DOHH2 (cell line): Measurements from ENCODE around the gene PRPSAP1.
"Not testable (repeated sequence)": the region's sequence is repeated elsewhere in the genome, so short reads cannot be mapped to it uniquely, and the experiment has no call there.

ENCODE experiments used
- H3F3A ChIP-seq: fragments of 200-600 bp; sonication (generic), shearing (Covaris generic); 2 replicates; pipeline ENCODE4 v1.6.0; 2016; ENCODE audit warnings: antibody characterized with exemption, mild to moderate bottlenecking; ENCODE audit not compliant: control insufficient read depth, insufficient read depth
- H3K27ac ChIP-seq: fragments of 200-600 bp; sonication (generic); 2 replicates; pipeline ENCODE4 v1.5.1; 2014; ENCODE audit warnings: low read depth, mild to moderate bottlenecking, low read length, moderate library complexity
- H3K27me3 ChIP-seq: fragments of 200-600 bp; sonication (generic); 2 replicates; pipeline ENCODE4 v1.6.1; 2014; ENCODE audit warnings: mild to moderate bottlenecking, low read length, mixed read lengths; ENCODE audit not compliant: control insufficient read depth
- H3K36me3 ChIP-seq: fragments of 200-600 bp; sonication (generic); 2 replicates; pipeline ENCODE4 v1.6.1; 2014; ENCODE audit warnings: mild to moderate bottlenecking, low read length, moderate library complexity, mixed read lengths; ENCODE audit not compliant: control insufficient read depth
- H3K4me1 ChIP-seq: fragments of 200-600 bp; sonication (generic); 2 replicates; pipeline ENCODE4 v1.6.1; 2014; ENCODE audit warnings: mild to moderate bottlenecking, low read length, mixed read lengths; ENCODE audit not compliant: control insufficient read depth
- H3K4me2 ChIP-seq: fragments of 200-600 bp; sonication (generic); 2 replicates; pipeline ENCODE4 v1.6.0; 2014; ENCODE audit warnings: mild to moderate bottlenecking, low read length, moderate library complexity
- H3K4me3 ChIP-seq: fragments of 200-600 bp; sonication (generic); 2 replicates; pipeline ENCODE4 v1.5.1; 2014; ENCODE audit warnings: mild to moderate bottlenecking, low read length, mixed read lengths
- H3K79me2 ChIP-seq: fragments of 200-600 bp; sonication (generic); 2 replicates; pipeline ENCODE4 v1.6.1; 2014; ENCODE audit warnings: mild to moderate bottlenecking, low read length, mixed read lengths; ENCODE audit not compliant: control insufficient read depth
- H3K9me2 ChIP-seq: fragments of 200-600 bp; sonication (generic); replicated peaks from 2 replicates; pipeline ENCODE4 v1.6.1; 2014; ENCODE audit warnings: mild to moderate bottlenecking, low read length, mixed read lengths; ENCODE audit not compliant: control insufficient read depth
- H3K9me3 ChIP-seq: fragments of 200-600 bp; sonication (generic); 2 replicates; pipeline ENCODE4 v1.6.1; 2014; ENCODE audit warnings: antibody characterized with exemption, low read length, mixed read lengths; ENCODE audit not compliant: control insufficient read depth, insufficient read depth
- H4K20me1 ChIP-seq: fragments of 200-600 bp; sonication (generic); 2 replicates; pipeline ENCODE4 v1.6.0; 2014; ENCODE audit warnings: low read depth, mild to moderate bottlenecking, antibody characterized with exemption, low read length, moderate library complexity; ENCODE audit not compliant: control insufficient read depth, insufficient read depth
- CTCF ChIP-seq: fragments of 200-600 bp; sonication (generic); IDR thresholded peaks from one replicate; pipeline ENCODE4 v1.5.1; 2014; ENCODE audit warnings: antibody characterized with exemption, mild to moderate bottlenecking, low read depth, low read length; ENCODE audit not compliant: poor library complexity, severe bottlenecking
- EZH2phosphoT487 ChIP-seq: fragments of 200-600 bp; sonication (generic); IDR thresholded peaks from 2 replicates; pipeline ENCODE4 v1.6.1; 2017; ENCODE audit warnings: borderline replicate concordance, mild to moderate bottlenecking, antibody characterized with exemption, low read length, moderate library complexity, mixed read lengths

The PRPSAP1 gene

DNA sequence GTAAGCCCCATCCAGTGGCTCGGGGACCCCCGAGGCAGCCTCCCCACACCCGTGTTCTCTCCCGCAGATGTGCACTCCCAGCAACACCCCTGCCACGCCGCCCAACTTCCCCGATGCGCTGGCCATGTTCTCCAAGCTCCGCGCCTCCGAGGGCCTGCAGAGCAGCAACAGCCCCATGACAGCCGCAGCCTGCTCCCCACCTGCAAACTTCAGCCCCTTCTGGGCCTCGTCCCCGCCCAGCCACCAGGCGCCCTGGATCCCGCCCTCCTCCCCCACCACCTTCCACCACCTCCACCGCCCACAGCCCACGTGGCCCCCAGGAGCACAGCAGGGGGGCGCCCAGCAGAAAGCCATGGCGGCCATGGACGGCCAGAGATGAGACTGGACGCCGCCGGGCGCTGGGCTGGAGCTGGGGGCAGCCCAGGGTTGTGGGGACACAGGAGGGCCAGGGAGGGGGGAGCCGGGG is 83.6 kb downstream of the PRPSAP1 start:
- Histone ChIP-seq H3K4me3 (peak overlapping the region; percentile 88), H3K36me3 (peaks cover 51% of the 10 kb centered on the region), H3K4me1 (peaks cover 71% of the 10 kb centered on the region), H3K9me2 (no peaks in the 10 kb centered on the region), H3K27me3 (no peaks in the 10 kb centered on the region), H3K79me2 (peaks cover 57% of the 10 kb centered on the region), H3K9me3 (no peaks in the 10 kb centered on the region), H3K4me2 (peak overlapping the region; percentile 81), H3F3A (peaks cover 21% of the 10 kb centered on the region), H4K20me1 (no peaks in the 10 kb centered on the region), H3K27ac (peak overlapping the region; percentile 91)
- TF ChIP-seq CTCF (no peak), EZH2phosphoT487 (no peak)

- H3K27me3 ChIP-seq: no peaks in the 10 kb centered on the region
- H3K27ac ChIP-seq: peak overlapping the region; percentile 91
- TF ChIP-seq EZH2phosphoT487 (no peak), CTCF (no peak)
- H3K9me2 ChIP-seq: no peaks in the 10 kb centered on the region
- H3K79me2 ChIP-seq: peaks cover 57% of the 10 kb centered on the region
- H3K4me2 ChIP-seq: peak overlapping the region; percentile 81
- H3K36me3 ChIP-seq: peaks cover 51% of the 10 kb centered on the region
- peaks cover 25% of the 10 kb centered on the region for H3F3A ChIP-seq
- peaks cover 74% of the 10 kb centered on the region for H3K4me1 ChIP-seq
- H4K20me1 ChIP-seq: no peaks in the 10 kb centered on the region
- H3K4me3 ChIP-seq: peak overlapping the region; percentile 88
- no peaks in the 10 kb centered on the region for H3K9me3 ChIP-seq
Measured at GRCh38 chr17:76268991-76269981, 84.4 kb downstream of the PRPSAP1 start.

- Histone ChIP-seq H3F3A (peaks cover 30% of the 10 kb centered on the region), H3K36me3 (peaks cover 51% of the 10 kb centered on the region), H3K4me3 (peak overlapping the region; percentile 88)
Measured at GRCh38 chr17:76268015-76268749, 85.5 kb downstream of the PRPSAP1 start.

DNA sequence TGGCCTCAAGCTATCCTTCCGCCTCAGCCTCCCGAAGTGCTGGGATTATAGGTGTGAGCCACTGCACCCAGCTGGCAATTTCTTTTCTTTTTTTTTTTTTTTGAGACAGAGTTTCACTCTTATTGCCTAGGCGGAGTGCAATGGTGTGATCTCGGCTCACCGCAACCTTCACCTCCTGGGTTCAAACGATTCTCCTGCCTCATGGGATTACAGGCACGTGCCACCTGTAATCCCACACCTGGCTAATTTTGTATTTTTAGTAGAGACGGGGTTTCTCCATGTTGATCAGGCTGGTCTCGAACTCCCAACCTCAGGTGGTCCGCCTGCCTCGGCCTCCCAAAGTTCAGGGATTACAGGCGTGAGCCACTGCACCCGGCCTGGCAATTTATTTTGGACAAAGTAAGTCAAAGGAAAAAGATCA is 86.1 kb downstream of the PRPSAP1 start:
- Histone ChIP-seq H3K4me1 (peaks cover 81% of the 10 kb centered on the region), H3K79me2 (peaks cover 57% of the 10 kb centered on the region)
- H4K20me1 ChIP-seq: not testable (repeated sequence)

More at GRCh38 chr17:76268015-76268749, 85.5 kb downstream of the PRPSAP1 start:
- Histone ChIP-seq H3K4me2 (peak overlapping the region; percentile 81), H3K27me3 (no peaks in the 10 kb centered on the region), H3K4me1 (peaks cover 81% of the 10 kb centered on the region), H3K9me3 (no peaks in the 10 kb centered on the region), H4K20me1 (no peaks in the 10 kb centered on the region), H3K9me2 (no peaks in the 10 kb centered on the region), H3K79me2 (peaks cover 57% of the 10 kb centered on the region), H3K27ac (peak overlapping the region; percentile 91)
- TF ChIP-seq EZH2phosphoT487 (no peak), CTCF (no peak)

More for the DNA sequence above, 86.1 kb downstream of the PRPSAP1 start:
- H3F3A ChIP-seq: peaks cover 29% of the 10 kb centered on the region
- H3K4me2 ChIP-seq: peak overlapping the region; percentile 81
- not testable (repeated sequence) for H3K27me3 ChIP-seq, H3K9me3 ChIP-seq, H3K9me2 ChIP-seq
- H3K4me3 ChIP-seq: peak overlapping the region; percentile 88
- peak overlapping the region; percentile 91 for H3K27ac ChIP-seq
- peaks cover 51% of the 10 kb centered on the region for H3K36me3 ChIP-seq
